ENCODE measurements around the gene GPR35.
"Not testable (repeated sequence)": the region's sequence is repeated elsewhere in the genome, so short reads cannot be mapped to it uniquely, and the experiment has no call there.

The GPR35 gene

GRCh38 chr2:240640939-240641338, 15.7 kb downstream of the GPR35 start:
- DNase-seq, result no peak

DNA sequence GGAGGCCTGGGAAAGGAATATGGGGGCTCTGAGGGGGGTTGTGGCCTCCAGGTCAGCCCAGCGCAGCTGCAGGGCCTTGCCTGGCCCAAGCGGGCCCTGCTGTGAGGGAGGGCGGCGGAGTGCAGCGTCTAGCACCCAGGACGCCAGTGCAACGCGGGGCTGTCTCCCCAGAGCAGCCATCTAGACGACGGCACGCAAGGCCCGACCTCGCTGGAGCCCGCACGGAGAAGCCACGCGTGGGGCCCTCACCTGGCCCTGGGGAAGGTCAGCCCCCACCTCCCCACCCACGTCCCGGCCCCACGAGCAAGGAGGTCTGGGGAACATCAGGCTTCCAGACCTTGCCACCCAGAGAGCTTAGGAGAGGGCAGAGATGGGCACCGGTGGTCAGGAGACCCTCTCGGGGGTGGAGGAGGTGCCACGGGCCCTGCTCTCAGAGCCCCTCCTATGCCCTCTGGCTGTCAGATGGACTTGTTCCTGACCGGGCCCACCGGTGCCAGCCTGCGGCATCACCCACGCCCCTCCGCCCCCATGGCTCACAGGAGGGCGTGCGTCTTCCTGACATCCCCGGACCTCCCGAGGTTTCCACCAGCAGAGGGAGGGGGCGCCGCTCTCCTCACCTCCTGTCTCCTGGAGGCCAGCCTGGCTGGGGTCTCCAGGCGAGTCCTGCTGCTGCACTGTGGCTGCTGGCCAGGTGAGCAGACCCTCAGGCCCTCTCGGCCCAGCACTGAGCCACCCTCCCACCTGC, 17.0 kb downstream of the GPR35 start:
- no peak for DNase-seq

DNA sequence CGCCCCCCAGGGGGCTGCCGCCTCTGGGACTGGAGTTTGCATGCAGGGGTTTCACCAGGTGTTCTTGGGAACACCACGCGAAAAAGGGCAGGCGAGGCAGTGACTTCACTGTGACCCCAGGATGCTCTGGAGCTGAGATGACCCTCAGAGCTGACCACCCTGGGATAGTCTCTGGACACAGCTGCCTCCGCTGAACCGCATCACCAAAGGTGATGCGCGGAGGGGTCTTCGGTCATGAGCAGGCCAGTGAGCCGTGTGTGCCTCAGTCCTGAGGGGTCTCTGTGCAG, 17.5 kb downstream of the GPR35 start:
- DNase-seq, result no peak

- no peak for DNase-seq
Measured at GRCh38 chr2:240643093-240643810, 18.0 kb downstream of the GPR35 start.

- no peak for DNase-seq
Measured at GRCh38 chr2:240643811-240644150, 18.5 kb downstream of the GPR35 start.

- no peak for DNase-seq
Measured at GRCh38 chr2:240644171-240644651, 18.9 kb downstream of the GPR35 start.

DNA sequence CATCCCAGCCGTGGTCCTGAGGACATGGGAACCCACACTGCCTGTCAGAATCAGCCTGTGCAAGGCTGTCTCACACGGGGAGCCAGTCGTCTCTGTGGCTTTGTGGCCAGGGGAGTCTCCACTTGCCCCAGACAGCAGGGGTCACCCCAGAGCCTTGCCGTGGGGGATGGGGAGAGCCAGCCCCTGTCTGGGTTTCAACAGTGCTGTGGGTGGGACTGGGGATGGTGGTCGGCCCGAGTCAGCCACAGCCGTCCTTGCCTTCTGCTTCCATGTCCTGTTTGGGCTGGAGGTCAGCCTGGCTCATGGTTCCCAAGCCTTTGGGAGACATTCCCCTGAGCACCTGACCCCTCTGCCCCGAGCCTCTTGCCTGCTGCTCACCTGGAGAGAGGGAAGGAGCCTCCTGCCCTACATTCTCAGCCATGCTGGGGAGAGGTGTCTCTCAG, 19.6 kb downstream of the GPR35 start:
- no peak for DNase-seq

DNA sequence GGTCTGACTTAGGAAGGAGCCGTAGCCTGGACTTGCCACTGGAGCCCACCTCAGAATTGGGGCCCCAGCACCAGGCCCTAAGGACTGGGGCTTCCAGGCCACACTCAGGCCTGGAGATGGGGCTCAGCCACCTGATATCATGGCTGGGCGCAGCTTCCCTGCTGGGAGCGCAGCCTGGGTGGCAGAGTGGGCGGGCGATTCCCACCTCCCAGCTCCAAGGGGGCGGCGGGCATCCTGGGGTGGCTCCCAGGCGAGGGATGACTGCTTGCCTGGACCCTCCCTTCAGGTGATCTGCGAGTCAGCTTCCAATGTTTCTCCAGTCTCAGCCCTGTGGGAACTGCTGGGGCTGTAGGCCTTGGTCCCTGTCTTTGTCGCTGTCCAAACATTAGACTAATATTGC, 20.1 kb downstream of the GPR35 start:
- DNase-seq, result no peak

DNA sequence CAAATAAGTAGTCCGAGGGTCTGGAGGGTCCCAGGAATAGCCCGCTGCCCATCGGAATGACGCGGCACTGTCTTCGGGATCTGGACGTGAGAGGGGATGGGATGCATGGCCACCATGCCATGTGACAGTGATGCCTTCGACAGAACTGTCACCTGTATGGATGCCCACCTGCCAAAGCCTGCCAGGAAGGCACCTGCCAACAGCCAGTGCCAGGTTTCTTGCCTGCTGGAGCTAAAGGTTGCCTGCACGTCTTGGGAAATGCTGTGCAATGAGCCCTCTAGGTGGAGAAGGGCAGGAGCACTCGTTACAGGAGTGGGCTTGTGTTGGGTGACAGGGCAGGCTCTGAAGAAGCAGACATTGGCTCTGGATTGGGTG, 20.5 kb downstream of the GPR35 start:
- DNase-seq, result no peak

GRCh38 chr2:240646176-240646899, 21.1 kb downstream of the GPR35 start:
- no peak for DNase-seq

DNA sequence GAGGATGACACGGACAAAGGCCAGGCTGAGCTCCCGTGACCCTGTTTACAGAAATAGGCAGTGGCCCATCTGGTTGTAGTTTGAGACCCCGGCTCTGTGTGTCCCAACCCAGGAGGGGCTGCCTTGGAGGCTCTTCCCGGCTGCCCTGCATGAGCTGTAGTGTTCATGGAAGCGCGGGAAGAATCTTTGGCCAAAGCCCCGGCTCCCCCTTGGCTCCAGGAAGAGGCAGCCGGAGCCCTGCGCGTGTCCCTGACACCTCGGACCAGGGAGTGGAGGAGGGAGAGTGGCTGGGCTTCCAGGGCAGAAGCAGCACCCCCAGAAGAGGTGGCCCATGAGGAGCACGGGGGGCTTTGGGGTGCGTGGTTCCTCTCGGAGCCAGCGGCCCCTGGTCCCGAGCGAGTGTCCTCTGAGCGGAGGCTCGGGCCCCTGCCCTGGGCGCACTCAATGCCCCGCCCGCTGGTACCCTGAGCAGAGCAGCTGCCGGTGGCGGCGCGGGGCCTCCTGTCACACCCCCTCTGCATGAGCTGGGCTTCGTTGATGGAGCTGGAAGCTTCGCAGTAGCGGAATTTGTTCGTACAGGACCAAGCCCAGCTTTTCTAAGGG, 21.7 kb downstream of the GPR35 start:
- DNase-seq, result no peak

GRCh38 chr2:240647503-240648154, 22.3 kb downstream of the GPR35 start:
- DNase-seq, result no peak

DNA sequence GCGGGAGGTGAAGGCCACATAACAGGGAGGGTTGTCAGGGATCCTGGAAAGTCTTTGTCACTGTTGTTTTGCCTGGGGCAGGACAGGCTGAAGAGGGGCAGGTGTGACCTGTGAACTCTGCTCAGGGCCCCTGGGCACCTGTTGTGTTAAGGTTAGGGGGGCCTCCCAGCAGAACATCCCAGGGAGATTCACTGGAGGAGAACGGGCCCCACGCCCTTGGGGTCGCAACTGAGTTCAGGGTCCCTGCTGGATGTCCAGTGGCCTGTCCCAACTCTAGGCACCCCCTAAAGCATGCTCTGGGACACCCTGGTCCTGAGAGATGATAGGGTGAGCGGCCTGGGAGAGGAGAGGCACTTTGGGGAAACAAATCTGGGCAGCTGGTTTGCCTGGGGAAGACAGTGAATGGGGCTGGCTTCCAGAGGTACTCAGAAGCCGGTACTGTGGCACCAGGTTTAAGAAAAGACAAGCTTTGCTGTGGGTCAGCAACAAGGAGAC, 22.9 kb downstream of the GPR35 start:
- DNase-seq, result no peak

DNA sequence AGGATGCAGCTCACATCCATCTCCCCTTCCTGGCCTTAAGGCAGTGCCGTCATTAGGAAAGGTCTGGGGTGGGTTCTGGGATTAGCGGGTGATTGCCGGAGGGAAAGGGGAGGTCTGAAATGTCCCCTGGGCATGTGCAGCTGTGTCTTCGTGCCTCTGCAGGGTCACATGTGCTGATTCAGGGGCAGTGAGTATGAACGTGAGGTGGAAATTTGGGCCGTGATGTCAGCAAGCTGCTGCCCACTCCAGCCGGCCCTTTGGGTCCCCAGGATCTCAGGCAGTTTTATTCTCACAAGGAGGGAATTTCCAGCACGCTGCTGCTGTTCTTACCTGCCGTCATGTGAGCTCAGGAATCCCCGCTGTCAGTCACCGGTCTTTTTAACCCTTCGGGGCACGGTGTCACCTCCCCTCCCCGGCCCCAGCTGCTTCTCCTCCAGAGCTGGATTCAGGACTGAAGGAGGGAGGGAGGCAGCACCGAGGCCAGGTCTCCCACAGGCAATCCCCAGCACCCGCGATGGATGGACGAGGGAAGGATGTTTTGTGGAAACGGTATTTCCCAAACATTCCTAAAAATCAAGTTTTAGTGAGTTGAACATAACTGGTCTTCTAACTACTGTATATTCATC, 23.5 kb downstream of the GPR35 start:
- no peak for DNase-seq

- DNase-seq, result no peak
Measured at GRCh38 chr2:240649331-240649730, 24.1 kb downstream of the GPR35 start.

- DNase-seq, result no peak
Measured at GRCh38 chr2:240650254-240650965, 25.1 kb downstream of the GPR35 start.

- no peak for DNase-seq
Measured at GRCh38 chr2:240651185-240651584, 25.9 kb downstream of the GPR35 start.

GRCh38 chr2:240655931-240656886, 30.9 kb downstream of the GPR35 start:
- no peak for DNase-seq

DNA sequence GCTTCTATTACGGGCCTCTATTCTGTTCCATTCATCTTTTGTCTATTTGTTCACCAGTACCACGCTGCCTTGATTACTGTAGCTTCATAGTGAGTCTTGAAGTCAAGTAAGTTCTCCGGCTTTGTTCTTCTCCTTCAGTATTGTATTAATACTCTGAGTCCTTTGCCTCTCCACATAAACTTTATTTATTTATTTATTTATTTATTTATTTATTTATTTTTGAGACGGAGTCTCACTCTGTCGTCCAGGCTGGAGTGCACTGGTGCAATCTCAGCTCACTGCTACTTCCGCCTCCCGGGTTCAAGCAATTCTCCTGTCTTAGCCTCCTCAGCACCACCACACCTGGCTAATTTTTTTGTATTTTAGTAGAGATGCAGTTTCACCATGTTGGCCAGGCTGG, 34.6 kb downstream of the GPR35 start:
- not testable (repeated sequence) for DNase-seq

DNA sequence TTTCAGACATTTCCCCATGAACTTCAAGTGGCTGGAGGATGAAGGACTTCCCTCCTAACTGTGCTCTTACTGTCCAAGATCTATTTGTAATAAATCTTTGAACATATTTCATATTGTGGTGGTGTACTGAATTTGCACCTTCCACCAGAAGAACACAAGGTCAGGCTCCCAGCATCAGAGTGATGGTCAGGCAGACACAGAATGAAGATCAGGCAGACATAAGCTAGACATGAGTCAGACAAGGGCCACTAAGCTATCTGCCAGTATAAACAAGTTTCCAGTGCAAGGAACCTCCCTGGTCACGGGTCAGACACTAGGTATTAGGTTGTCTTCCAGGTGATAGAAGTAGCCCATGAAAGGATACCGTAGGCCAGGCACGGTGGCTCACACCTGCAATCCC, 37.4 kb downstream of the GPR35 start:
- no peak for DNase-seq
